MCF 10A (cell line): ENCODE results near the gene AIDA. TPM values are rescaled to one million over a fixed set of nuclear protein-coding genes. Genes with fewer than 3 reads are reported as not detected.
A peak's percentile ranks its signal among the peaks of the same experiment; 100 is the strongest.

Source experiments
- BruUV-seq: library from RNA; stranded (reverse); fragments of 400-500 nt; replicated peaks from 2 replicates; lab custom pipeline; 2021; lab: Mats Ljungman, UMichigan
- CTCF ChIA-PET: fragments of 300-600 bp; sonication (Branson Sonifier 250); formaldehyde crosslinking; extraction: SDS; loops from one replicate; lab custom pipeline; 2021; ENCODE audit warnings: antibody characterized with exemption, inconsistent platforms; lab: Yijun Ruan, JAX
- POLR2A ChIA-PET: fragments of 300-600, 350-650 bp; sonication (Branson Sonifier 250); formaldehyde crosslinking; extraction: SDS; loops from one replicate; lab custom pipeline; 2020; ENCODE audit warnings: antibody characterized with exemption, inconsistent platforms; lab: Yijun Ruan, JAX
- DNase-seq: peaks from one replicate; pipeline ENCODE4 v3.0.0-alpha.2; 2018; ENCODE audit not compliant: unreplicated experiment
- H3K27ac Mint-ChIP-seq: one replicate; pipeline ENCODE4 v1.8.0; 2022; ENCODE audit warnings: mild to moderate bottlenecking, low read depth, mixed read lengths; ENCODE audit not compliant: unreplicated experiment
- H3K27me3 Mint-ChIP-seq: one replicate; pipeline ENCODE4 v1.8.0; 2022; ENCODE audit warnings: mixed read lengths; ENCODE audit not compliant: insufficient read depth, unreplicated experiment
- H3K36me3 Mint-ChIP-seq: one replicate; pipeline ENCODE4 v1.8.0; 2022; ENCODE audit warnings: mild to moderate bottlenecking, moderate library complexity, mixed read lengths; ENCODE audit not compliant: insufficient read depth, unreplicated experiment
- H3K4me1 Mint-ChIP-seq: one replicate; pipeline ENCODE4 v1.8.0; 2022; ENCODE audit warnings: mixed read lengths; ENCODE audit not compliant: insufficient read depth, unreplicated experiment
- H3K4me3 Mint-ChIP-seq: one replicate; pipeline ENCODE4 v1.8.0; 2022; ENCODE audit warnings: mild to moderate bottlenecking, moderate library complexity, mixed read lengths; ENCODE audit not compliant: unreplicated experiment
- H3K9me3 Mint-ChIP-seq: one replicate; pipeline ENCODE4 v1.8.0; 2022; ENCODE audit warnings: mixed read lengths; ENCODE audit not compliant: unreplicated experiment
- CTCF ChIP-seq: fragments of 200-600 bp; IDR thresholded peaks from one replicate; pipeline ENCODE4 v1.8.0; 2022; ENCODE audit warnings: antibody characterized with exemption, mild to moderate bottlenecking; ENCODE audit not compliant: unreplicated experiment
- intact Hi-C: fragments of 100-400 bp; cut with micrococcal nuclease; formaldehyde crosslinking; loops from 2 replicates; pipeline ENCODE4 v1.14.1; 2022
- total RNA-seq: library from RNA; stranded (reverse); gene quantifications from 2 replicates; pipeline ENCODE4 v1.2.3, GENCODE V29; 2022

The AIDA gene
- total RNA-seq, 1 experiment from 2014 or later: 133 TPM

GRCh38 chr1:222702210-222702609 is 10.1 kb downstream of the AIDA start:
- H3K27ac Mint-ChIP-seq: no peak overlapping the region
- H3K4me3 Mint-ChIP-seq: no peak overlapping the region
- ChIA-PET CTCF (interaction anchor here (2.1 kb wide), 1 partner anchor 421 kb away, joined by 7 read pairs; no protein-coding TSS in a partner anchor), POLR2A (interaction anchor here (1.8 to 4.5 kb wide), 4 partner anchors 8 to 25 kb away, joined by 7 to 40 read pairs (median 25); partner anchors contain the start of genes AIDA and BROX)
- no peak for DNase-seq
- intact Hi-C loops: no loop called here
- H3K4me1 Mint-ChIP-seq: peaks cover 13% of the 10 kb centered on the region
- BruUV-seq: no TSS peak
- H3K9me3 Mint-ChIP-seq: no peaks in the 10 kb centered on the region
- TF ChIP-seq CTCF: no peak
- peaks cover 57% of the 10 kb centered on the region for H3K36me3 Mint-ChIP-seq
- H3K27me3 Mint-ChIP-seq: no peaks in the 10 kb centered on the region

DNA sequence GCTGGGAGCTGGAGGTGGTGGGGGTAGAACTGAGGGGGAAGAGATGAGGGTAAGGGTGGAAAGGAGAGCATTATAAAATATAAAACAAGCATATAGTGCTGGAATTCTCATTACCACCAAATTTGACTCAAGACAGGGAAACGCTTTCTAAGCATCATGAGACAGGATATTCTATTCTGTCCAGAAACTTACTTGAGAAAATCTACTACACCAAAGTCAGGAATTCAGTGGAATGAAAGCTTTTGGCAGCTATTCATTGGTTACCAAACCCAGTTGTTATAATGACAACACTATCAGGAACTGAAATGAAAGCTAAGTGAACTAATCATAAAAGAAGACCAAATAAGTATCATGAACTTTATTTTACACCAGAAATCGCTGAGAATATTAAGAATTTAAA is 14.5 kb downstream of the AIDA start:
- no peaks in the 10 kb centered on the region for H3K27me3 Mint-ChIP-seq
- no peak for DNase-seq
- ChIA-PET POLR2A (interaction anchor here (0.6 to 3.2 kb wide), 9 partner anchors 9 to 1149 kb away, joined by 3 to 29 read pairs (median 4); partner anchors contain the start of genes AIDA and BROX), CTCF (interaction anchor here (0.7 to 1.1 kb wide), 4 partner anchors 13 to 1000 kb away, joined by 3 to 4 read pairs (median 4); no protein-coding TSS in a partner anchor)
- no peak overlapping the region for H3K4me3 Mint-ChIP-seq
- H3K27ac Mint-ChIP-seq: peak overlapping the region; percentile 66
- H3K9me3 Mint-ChIP-seq: no peaks in the 10 kb centered on the region
- intact Hi-C loops: no loop called here
- TF ChIP-seq CTCF: no peak
- BruUV-seq: no TSS peak
- H3K4me1 Mint-ChIP-seq: peaks cover 9% of the 10 kb centered on the region
- H3K36me3 Mint-ChIP-seq: peaks cover 70% of the 10 kb centered on the region

- ChIA-PET CTCF (interaction anchor here (0.7 to 1.2 kb wide), 4 partner anchors 13 to 1001 kb away, joined by 3 to 4 read pairs (median 4); partner anchors contain the start of gene FAM177B), POLR2A (interaction anchor here (0.6 to 3.2 kb wide), 6 partner anchors 10 to 1149 kb away, joined by 3 to 29 read pairs (median 4); partner anchors contain the start of genes AIDA and BROX)
- Mint-ChIP-seq H3K27me3 (no peaks in the 10 kb centered on the region), H3K36me3 (peaks cover 64% of the 10 kb centered on the region), H3K4me3 (no peak overlapping the region), H3K4me1 (peaks cover 9% of the 10 kb centered on the region), H3K9me3 (no peaks in the 10 kb centered on the region), H3K27ac (peak overlapping the region; percentile 66)
- BruUV-seq: no TSS peak
- no peak for DNase-seq
- intact Hi-C loops: no loop called here
- no peak for TF ChIP-seq CTCF
Measured at GRCh38 chr1:222697203-222697602, 15.1 kb downstream of the AIDA start.

GRCh38 chr1:222696741-222697140 is 15.6 kb downstream of the AIDA start:
- intact Hi-C loops: no loop called here
- no peak for TF ChIP-seq CTCF
- no peak for DNase-seq
- Mint-ChIP-seq H3K9me3 (no peaks in the 10 kb centered on the region), H3K27ac (no peak overlapping the region), H3K27me3 (no peaks in the 10 kb centered on the region), H3K4me1 (peaks cover 9% of the 10 kb centered on the region), H3K4me3 (no peak overlapping the region), H3K36me3 (peaks cover 60% of the 10 kb centered on the region)
- BruUV-seq: no TSS peak
- ChIA-PET CTCF (interaction anchor here (0.7 to 1.2 kb wide), 3 partner anchors 14 to 835 kb away, joined by 3 to 4 read pairs (median 4); partner anchors contain the start of gene FAM177B), POLR2A (interaction anchor here (0.6 to 3.2 kb wide), 4 partner anchors 13 to 26 kb away, joined by 4 to 29 read pairs (median 14); partner anchors contain the start of genes AIDA and BROX)
